GM12864 (cell line): ENCODE measurements around the gene SRC.
"Not testable (repeated sequence)": the region's sequence is repeated elsewhere in the genome, so short reads cannot be mapped to it uniquely, and the experiment has no call there.

Source experiments
- DNase-seq: peaks from one replicate; pipeline ENCODE4 v3.0.0-alpha.2; 2011; ENCODE audit warnings: low read depth
- H3K4me3 ChIP-seq: 2 replicates; pipeline ENCODE4 v1.5.1; 2011; ENCODE audit warnings: mild to moderate bottlenecking, low read depth, low read length, control low read depth
- CTCF ChIP-seq: IDR thresholded peaks from 2 replicates; pipeline ENCODE4 v1.5.1; 2011; ENCODE audit warnings: low read depth, mild to moderate bottlenecking, moderate library complexity, low read length, control low read depth, inconsistent platforms; ENCODE audit errors: missing control alignments

SRC gene

GRCh38 chr20:37364013-37364926 lies 18.3 kb downstream of the SRC start:
- DNase-seq, result no peak
- no peak overlapping the region for H3K4me3 ChIP-seq
- no peak for TF ChIP-seq CTCF

GRCh38 chr20:37364927-37365272 lies 19.0 kb downstream of the SRC start:
- no peak overlapping the region for H3K4me3 ChIP-seq
- no peak for TF ChIP-seq CTCF
- no peak for DNase-seq

- no peak overlapping the region for H3K4me3 ChIP-seq
- DNase-seq, result peak; percentile 76
- no peak for TF ChIP-seq CTCF
Measured at GRCh38 chr20:37365760-37366638, 20.1 kb downstream of the SRC start.

- no peak for TF ChIP-seq CTCF
- H3K4me3 ChIP-seq, result no peak overlapping the region
- DNase-seq, result no peak
Measured at GRCh38 chr20:37366743-37367142, 20.8 kb downstream of the SRC start.

- no peak for DNase-seq
- no peak for TF ChIP-seq CTCF
- no peak overlapping the region for H3K4me3 ChIP-seq
Measured at GRCh38 chr20:37369846-37370245, 23.9 kb downstream of the SRC start.

- not testable (repeated sequence) for DNase-seq, H3K4me3 ChIP-seq
Measured at GRCh38 chr20:37371845-37372244, 25.9 kb downstream of the SRC start.

- no peak overlapping the region for H3K4me3 ChIP-seq
- DNase-seq, result no peak
- no peak for TF ChIP-seq CTCF
Measured at GRCh38 chr20:37372441-37372840, 26.5 kb downstream of the SRC start.
